Mesendoderm (in vitro differentiated cells): ENCODE results near the gene DNAJB7.
"Not testable (repeated sequence)": the region's sequence is repeated elsewhere in the genome, so short reads cannot be mapped to it uniquely, and the experiment has no call there.

Experiments used
- DNase-seq: peaks from one replicate; pipeline ENCODE4 v3.0.0; 2013
- H2AK5ac ChIP-seq: 2 replicates; pipeline ENCODE4 v1.6.1; 2013; ENCODE audit warnings: low read length, inconsistent platforms
- H2BK120ac ChIP-seq: 2 replicates; pipeline ENCODE4 v1.6.1; 2013; ENCODE audit warnings: low read depth, mild to moderate bottlenecking, low read length, moderate library complexity, mixed read lengths
- H2BK15ac ChIP-seq: replicated peaks from 2 replicates; pipeline ENCODE4 v1.6.1; 2013; ENCODE audit warnings: low read depth, mild to moderate bottlenecking, moderate library complexity
- H2BK5ac ChIP-seq: 2 replicates; pipeline ENCODE4 v1.6.1; 2013; ENCODE audit warnings: low read length, inconsistent platforms
- H3K18ac ChIP-seq: 2 replicates; pipeline ENCODE4 v1.6.1; 2013; ENCODE audit warnings: mild to moderate bottlenecking, low read length, mixed read lengths
- H3K23ac ChIP-seq: one replicate; pipeline ENCODE4 v1.6.1; 2013; ENCODE audit warnings: low read length
- H3K27ac ChIP-seq: 2 replicates; pipeline ENCODE4 v1.5.1; 2013; ENCODE audit warnings: low read depth, mild to moderate bottlenecking, inconsistent platforms, low read length, moderate library complexity
- H3K27me3 ChIP-seq: 2 replicates; pipeline ENCODE4 v1.6.1; 2013; ENCODE audit warnings: low read length, control low read depth, mild to moderate bottlenecking, inconsistent platforms; ENCODE audit not compliant: insufficient read depth, poor library complexity
- H3K36me3 ChIP-seq: 2 replicates; pipeline ENCODE4 v1.6.1; 2013; ENCODE audit warnings: low read length, inconsistent platforms; ENCODE audit not compliant: control insufficient read depth, insufficient read depth
- H3K4ac ChIP-seq: one replicate; pipeline ENCODE4 v1.6.1; 2013; ENCODE audit warnings: low read depth, mild to moderate bottlenecking, low read length, moderate library complexity
- H3K4me1 ChIP-seq: 2 replicates; pipeline ENCODE4 v1.6.1; 2013; ENCODE audit warnings: low read depth, low read length, inconsistent platforms; ENCODE audit not compliant: control insufficient read depth
- H3K4me2 ChIP-seq: 2 replicates; pipeline ENCODE4 v1.6.1; 2013; ENCODE audit warnings: low read length
- H3K4me3 ChIP-seq: 2 replicates; pipeline ENCODE4 v1.5.1; 2013; ENCODE audit warnings: mild to moderate bottlenecking, low read length
- H3K56ac ChIP-seq: one replicate; pipeline ENCODE4 v1.6.1; 2013; ENCODE audit warnings: low read length
- H3K79me1 ChIP-seq: 2 replicates; pipeline ENCODE4 v1.6.1; 2013; ENCODE audit warnings: low read length, inconsistent platforms
- H3K79me2 ChIP-seq: 2 replicates; pipeline ENCODE4 v1.6.1; 2013; ENCODE audit warnings: mild to moderate bottlenecking, low read length; ENCODE audit not compliant: control insufficient read depth, insufficient read depth
- H3K9ac ChIP-seq: 2 replicates; pipeline ENCODE4 v1.6.1; 2013; ENCODE audit warnings: low read length, inconsistent platforms
- H4K5ac ChIP-seq: one replicate; pipeline ENCODE4 v1.6.1; 2013; ENCODE audit warnings: low read length
- H4K8ac ChIP-seq: one replicate; pipeline ENCODE4 v1.6.1; 2013; ENCODE audit warnings: low read depth, mild to moderate bottlenecking, control low read depth, low read length, moderate library complexity
- whole genome bisulfite sequencing: extraction: QIAGEN DNeasy Blood & Tissue Kit; methylation state at CpG from one replicate; pipeline ENCODE4 v1.1.7; 2013; ENCODE audit warnings: low lambda C conversion rate, missing lambda C conversion rate; ENCODE audit not compliant: insufficient coverage; ENCODE audit errors: extremely low coverage; 5-methylcytosine and 5-hydroxymethylcytosine counted together

The DNAJB7 gene

DNA sequence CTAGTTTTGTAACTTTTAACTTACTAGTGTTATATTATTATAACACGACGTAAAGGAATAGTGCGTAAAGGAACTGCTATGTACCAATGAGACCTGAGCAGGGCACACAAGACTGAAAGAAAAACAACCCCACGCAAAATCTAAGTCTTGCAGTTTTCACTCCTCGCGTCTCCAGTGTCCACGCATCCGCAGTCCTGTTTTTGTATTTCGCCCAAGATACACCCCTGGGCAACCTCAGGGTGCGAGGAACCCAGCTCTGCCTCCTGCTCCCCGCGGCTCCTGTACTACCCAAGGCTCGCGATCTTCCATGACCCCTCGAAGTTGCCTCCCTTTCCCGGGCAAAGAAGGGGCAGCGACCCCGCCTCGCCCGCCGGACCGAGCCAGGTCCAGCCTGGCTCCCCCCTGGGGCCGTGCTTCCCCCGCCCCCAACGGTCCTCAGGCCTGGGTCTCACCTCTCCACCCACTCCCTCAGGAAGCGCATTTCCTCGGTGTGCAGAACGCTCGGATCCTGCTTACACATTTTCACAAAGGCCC, 5.9 kb downstream of the DNAJB7 start:
- Histone ChIP-seq H3K23ac (peak overlapping the region; percentile 90), H4K8ac (peak overlapping the region; percentile 30), H2BK15ac (no peak overlapping the region), H3K56ac (peak overlapping the region; percentile 98), H3K9ac (peak overlapping the region; percentile 97), H3K36me3 (no peaks in the 10 kb centered on the region), H3K4me2 (peak overlapping the region; percentile 52), H3K4ac (peak overlapping the region; percentile 60), H3K27me3 (no peaks in the 10 kb centered on the region), H3K79me1 (peaks cover 14% of the 10 kb centered on the region), H3K18ac (peak overlapping the region; percentile 19), H3K79me2 (peaks cover 70% of the 10 kb centered on the region), H2AK5ac (no peak overlapping the region), H2BK120ac (no peak overlapping the region), H4K5ac (no peak overlapping the region), H3K27ac (peak overlapping the region; percentile 88), H2BK5ac (peak overlapping the region; percentile 39), H3K4me3 (peak overlapping the region; percentile 93), H3K4me1 (no peaks in the 10 kb centered on the region)
- no CpG with 5 or more reads among the region's 29 CpGs for WGBS
- DNase-seq: peak; percentile 52

DNA sequence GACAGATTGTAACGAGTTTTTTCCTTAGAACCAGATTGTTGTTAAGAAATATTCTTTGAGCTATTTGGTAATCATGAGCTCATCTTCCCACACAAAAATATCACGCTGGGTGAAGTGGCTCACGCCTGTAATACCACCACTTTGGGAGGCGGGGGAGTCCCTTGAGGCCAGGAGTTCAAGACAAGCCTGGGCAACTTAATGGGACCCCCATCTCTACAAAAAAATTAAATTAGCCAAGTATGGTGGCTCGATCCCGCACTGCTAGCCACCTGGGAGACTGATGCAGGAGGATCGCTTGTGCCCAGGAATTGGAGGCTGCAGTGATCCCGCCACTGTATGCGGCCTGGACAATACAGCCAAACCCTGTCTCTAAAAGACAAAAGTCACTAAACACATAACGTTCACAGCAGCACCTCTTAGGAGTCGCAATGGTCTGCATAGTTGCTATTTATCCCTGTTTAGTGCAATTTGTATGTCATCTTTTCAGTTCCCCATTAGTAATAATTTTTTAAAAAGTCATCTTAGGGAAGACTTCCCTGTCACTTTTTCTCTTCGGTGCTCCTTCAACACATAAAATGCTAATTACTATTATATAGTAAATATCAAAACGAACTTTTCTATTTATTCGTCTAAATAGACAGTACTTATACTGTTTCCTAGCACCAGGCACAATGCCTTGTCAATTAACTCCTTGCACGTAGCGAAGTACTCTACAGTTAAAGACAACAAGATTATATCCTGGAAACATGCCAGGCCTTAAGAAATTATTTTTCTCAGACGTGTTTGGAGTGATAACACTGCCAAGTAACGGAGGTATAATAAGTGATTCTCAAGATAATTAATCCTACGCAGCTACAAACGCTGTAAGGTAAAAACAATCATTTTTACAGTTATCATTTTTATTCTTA, 6.6 kb downstream of the DNAJB7 start:
- Histone ChIP-seq H3K4me3 (peak overlapping the region; percentile 93), H3K36me3 (no peaks in the 10 kb centered on the region), H3K4me2 (peak overlapping the region; percentile 87), H2AK5ac (no peak overlapping the region), H4K8ac (no peak overlapping the region), H3K79me1 (peaks cover 13% of the 10 kb centered on the region), H4K5ac (no peak overlapping the region), H3K56ac (peak overlapping the region; percentile 81), H3K18ac (no peak overlapping the region), H2BK5ac (no peak overlapping the region), H3K27me3 (no peaks in the 10 kb centered on the region), H3K27ac (no peak overlapping the region), H3K9ac (peak overlapping the region; percentile 97), H3K4me1 (no peaks in the 10 kb centered on the region), H2BK15ac (no peak overlapping the region), H3K79me2 (peaks cover 73% of the 10 kb centered on the region), H3K23ac (peak overlapping the region; percentile 19), H3K4ac (no peak overlapping the region), H2BK120ac (no peak overlapping the region)
- WGBS: 100% methylated on average over 2 of the region's 20 CpGs
- DNase-seq: no peak

- Histone ChIP-seq H3K4me3 (no peak overlapping the region), H3K79me1 (peaks cover 13% of the 10 kb centered on the region), H2BK5ac (no peak overlapping the region), H3K23ac (no peak overlapping the region), H2BK120ac (no peak overlapping the region), H4K5ac (no peak overlapping the region), H2AK5ac (no peak overlapping the region), H3K27ac (no peak overlapping the region), H3K79me2 (peaks cover 75% of the 10 kb centered on the region), H3K56ac (no peak overlapping the region), H4K8ac (no peak overlapping the region), H3K27me3 (no peaks in the 10 kb centered on the region), H3K36me3 (no peaks in the 10 kb centered on the region), H3K4me2 (peak overlapping the region; percentile 21), H3K4me1 (no peaks in the 10 kb centered on the region), H2BK15ac (no peak overlapping the region), H3K9ac (peak overlapping the region; percentile 36), H3K4ac (no peak overlapping the region), H3K18ac (no peak overlapping the region)
- no CpG with 5 or more reads among the region's 3 CpGs for WGBS
- no peak for DNase-seq
These were observed 8.0 kb downstream of the DNAJB7 start for GRCh38 chr22:40853961-40854360.

DNA sequence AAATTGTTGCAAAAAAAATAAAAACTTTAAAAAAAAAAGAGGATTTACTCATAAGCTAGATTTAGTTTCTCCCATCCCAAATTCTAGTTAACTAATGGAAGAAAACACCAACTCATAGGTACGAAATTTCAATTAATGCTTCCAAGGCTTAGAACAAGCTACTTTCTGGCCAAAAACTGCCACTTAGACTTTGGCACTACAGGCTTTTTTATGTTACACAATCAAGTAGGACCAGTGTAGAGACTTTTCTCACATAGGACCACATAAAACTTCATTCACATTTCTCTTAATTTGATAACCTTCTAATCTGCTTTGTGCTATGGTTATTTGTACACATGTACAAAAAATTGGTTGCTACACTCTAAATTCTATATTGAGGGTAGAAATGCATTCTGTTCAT, 8.6 kb downstream of the DNAJB7 start:
- H3K27me3 ChIP-seq: no peaks in the 10 kb centered on the region
- no peak overlapping the region for H3K27ac ChIP-seq
- no peak overlapping the region for H3K4me3 ChIP-seq
- H3K4ac ChIP-seq: no peak overlapping the region
- H3K79me1 ChIP-seq: peaks cover 10% of the 10 kb centered on the region
- H3K23ac ChIP-seq: no peak overlapping the region
- H3K9ac ChIP-seq: peak overlapping the region; percentile 2
- no peak overlapping the region for H4K5ac ChIP-seq
- no peak overlapping the region for H3K4me2 ChIP-seq
- no peak overlapping the region for H2BK120ac ChIP-seq
- no peak overlapping the region for H2BK5ac ChIP-seq
- no peak overlapping the region for H4K8ac ChIP-seq
- DNase-seq: no peak
- H3K4me1 ChIP-seq: no peaks in the 10 kb centered on the region
- H3K56ac ChIP-seq: no peak overlapping the region
- no peak overlapping the region for H3K18ac ChIP-seq
- no peak overlapping the region for H2AK5ac ChIP-seq
- no CpG with 5 or more reads among the region's 1 CpG for WGBS
- H3K79me2 ChIP-seq: peaks cover 71% of the 10 kb centered on the region
- no peaks in the 10 kb centered on the region for H3K36me3 ChIP-seq
- no peak overlapping the region for H2BK15ac ChIP-seq

DNA sequence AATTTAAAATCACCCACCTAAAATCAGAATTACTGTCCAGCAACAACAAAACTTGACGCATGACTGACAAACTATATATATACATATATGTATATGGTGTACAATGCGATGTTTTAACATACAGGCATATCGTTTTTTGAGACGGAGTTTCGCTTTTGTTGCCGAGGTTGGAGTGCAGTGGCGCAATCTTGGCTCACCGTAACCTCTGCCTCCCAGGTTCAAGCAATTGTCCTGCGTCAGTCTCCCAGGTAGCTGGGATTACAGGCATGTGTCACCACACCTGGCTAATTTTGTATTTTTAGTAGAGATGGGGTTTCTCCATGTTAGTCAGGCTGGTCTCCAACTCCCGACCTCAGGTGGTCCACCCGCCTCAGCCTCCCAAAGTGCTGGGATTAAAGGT, 16.1 kb downstream of the DNAJB7 start:
- H3K27me3 ChIP-seq, H2BK15ac ChIP-seq, H3K79me1 ChIP-seq, DNase-seq, H3K27ac ChIP-seq, H3K56ac ChIP-seq, H3K4me3 ChIP-seq, H3K4me1 ChIP-seq, H3K79me2 ChIP-seq, H3K18ac ChIP-seq, H3K4me2 ChIP-seq, H3K36me3 ChIP-seq, H4K5ac ChIP-seq, H2AK5ac ChIP-seq, H4K8ac ChIP-seq, H3K9ac ChIP-seq, H2BK120ac ChIP-seq, H2BK5ac ChIP-seq, H3K23ac ChIP-seq, H3K4ac ChIP-seq: not testable (repeated sequence)
- no CpG with 5 or more reads among the region's 11 CpGs for WGBS
